GM21786 (cell line): Measurements from ENCODE around the gene CPEB4.

Experiments used
- ATAC-seq: cut with Tn5 transposase; IDR thresholded peaks from one replicate; pipeline ENCODE4 v1.9.1; 2021; ENCODE audit not compliant: unreplicated experiment

CPEB4 gene

DNA sequence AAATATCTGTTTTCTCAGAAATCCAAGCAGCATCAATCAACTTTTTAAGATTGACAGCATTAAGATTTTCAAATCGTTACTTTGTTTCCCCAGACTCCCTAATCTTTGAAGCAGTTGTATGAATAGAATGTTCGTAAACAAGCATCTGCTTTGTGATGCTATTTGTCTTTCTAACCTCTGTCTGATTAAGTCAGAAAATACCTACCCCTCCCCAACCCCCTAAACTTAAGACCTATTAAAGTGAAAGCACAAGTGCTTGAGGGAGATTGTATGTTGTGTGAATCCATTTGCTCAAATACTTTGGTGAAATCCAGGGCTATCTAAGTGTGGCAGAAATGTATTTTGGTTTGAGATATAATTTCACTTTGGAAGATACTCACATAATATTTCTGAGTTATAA, 53.0 kb downstream of the CPEB4 start:
- no peak for ATAC-seq

DNA sequence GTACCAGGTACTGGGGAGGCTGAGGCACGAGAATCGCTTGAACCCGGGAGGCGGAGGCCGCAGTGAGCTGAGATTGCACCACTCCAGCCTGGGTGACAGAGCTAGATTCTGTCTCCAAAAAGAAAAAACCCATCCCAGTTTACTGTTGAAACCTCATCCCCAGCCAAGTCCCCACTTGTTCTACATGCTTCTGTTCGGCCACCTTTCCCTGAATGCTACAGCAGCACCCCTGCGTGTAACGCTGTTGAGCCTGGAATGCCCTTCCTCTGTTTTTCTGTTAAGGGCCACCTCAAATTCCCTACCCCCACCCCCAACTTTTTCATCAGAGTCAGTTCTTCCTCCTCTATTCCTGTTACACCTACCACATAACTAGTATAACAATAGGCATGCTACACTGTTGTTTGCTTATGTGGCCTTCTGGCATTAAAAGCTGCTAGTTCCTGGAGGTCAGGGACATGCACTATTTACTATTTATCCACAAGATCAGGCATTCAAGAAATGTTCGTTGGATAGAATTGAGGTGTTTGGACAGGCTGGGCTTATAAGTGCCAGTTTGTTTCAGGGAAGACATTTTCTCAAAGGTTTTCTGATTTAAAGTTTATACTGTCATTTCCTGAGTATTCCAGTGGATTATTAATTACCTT, 53.7 kb downstream of the CPEB4 start:
- no peak for ATAC-seq

- ATAC-seq = no peak
Observed at GRCh38 chr5:173944511-173944910, 56.4 kb downstream of the CPEB4 start.

GRCh38 chr5:173945160-173945559, 57.0 kb downstream of the CPEB4 start:
- no peak for ATAC-seq

DNA sequence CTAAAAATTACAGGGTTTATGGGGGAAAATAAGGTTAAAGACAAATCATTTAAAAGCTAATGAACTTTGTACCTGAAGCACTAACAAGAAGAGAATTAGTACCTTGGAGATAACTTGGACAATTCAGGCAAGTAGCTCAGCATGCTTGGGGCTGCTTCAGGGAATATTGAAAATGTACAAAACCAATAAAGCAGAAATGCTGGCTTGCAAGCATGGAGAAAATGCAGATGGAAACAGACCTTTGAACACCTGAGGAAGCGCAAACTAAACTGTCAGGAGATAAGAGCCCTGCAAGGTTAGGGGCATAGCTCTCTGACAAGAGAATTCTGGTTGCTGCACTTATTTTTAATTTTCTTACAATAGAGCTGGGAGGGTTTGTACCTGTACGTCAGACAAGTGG, 58.2 kb downstream of the CPEB4 start:
- no peak for ATAC-seq

DNA sequence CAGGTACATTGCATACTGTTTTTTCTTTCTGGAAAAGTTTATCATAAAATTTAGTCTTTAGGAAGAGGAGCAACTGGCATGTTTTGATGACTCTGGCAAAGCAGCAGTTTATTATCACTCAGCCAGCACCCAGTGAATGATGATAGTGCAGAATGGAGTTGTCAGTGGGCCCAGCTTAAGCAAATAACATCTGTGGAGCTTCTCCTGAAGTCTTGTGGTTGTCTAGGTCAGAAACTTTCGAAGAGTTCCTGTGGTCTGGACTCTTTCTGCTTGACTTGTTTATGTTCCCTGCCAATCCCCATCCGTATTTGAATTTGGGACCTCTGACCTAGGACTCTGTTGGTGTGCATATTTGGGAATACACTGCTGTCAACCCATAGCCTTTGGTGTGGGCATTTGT, 62.7 kb downstream of the CPEB4 start:
- no peak for ATAC-seq

- no peak for ATAC-seq
Observed at GRCh38 chr5:173953528-173954090, 65.5 kb downstream of the CPEB4 start.

DNA sequence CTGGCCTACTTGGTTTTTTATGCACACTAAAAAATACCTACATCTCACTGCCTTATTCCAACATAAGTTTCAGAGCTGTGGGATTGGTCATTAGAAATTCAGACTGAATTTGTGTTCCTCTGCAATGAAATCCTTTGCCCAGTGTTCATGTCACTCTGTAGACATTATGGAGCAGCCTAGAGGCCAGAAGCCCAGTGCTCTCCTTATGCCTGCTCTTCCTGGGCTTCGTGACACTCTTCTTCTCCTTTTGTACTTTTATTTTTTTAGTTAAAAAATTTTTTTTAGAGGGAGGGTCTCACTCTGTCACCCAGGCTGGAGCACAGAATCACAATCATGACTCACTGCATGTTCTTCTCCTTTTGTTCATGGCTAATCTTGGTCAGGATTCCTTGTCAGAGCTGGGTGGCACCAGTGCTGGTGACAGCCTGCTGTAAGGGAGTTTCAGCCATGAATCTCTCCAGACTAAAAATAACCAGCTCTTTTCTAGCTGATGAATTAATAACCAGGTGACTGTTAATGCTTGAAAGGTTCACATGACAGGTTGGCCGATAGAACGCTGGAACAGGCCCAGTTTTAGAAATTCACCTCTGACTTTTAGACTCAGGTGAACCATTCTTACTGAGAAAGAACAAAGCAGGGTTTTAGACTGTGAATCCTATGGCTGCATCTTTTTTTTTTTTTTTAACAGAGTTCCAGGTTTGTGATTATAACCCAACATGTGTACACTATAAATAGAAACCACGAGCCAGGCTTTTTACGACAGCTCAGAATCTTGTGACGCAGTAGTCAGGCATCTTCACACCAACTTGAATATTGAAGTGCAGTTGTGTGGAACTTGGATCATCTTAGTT, 66.7 kb downstream of the CPEB4 start:
- ATAC-seq = peak; percentile 74

DNA sequence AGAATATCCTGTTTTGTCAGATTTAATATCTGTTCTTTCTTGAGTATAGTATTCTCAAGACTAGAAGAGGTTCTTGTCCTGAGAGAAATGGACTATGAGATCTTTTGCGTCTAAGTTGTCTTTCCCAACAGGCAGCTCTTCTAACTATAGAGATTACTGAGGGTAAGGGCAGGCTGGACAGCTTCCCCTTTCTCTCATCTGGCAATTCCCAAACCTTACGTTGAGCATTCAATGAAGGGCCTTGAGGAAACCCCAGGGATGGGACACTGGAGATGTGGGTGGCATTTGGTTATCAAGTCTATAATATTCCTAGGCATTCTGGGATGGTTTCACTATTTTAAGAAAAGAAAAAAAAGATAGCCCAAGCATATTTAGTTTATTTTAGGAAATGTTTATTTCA, 72.8 kb downstream of the CPEB4 start:
- ATAC-seq = no peak

DNA sequence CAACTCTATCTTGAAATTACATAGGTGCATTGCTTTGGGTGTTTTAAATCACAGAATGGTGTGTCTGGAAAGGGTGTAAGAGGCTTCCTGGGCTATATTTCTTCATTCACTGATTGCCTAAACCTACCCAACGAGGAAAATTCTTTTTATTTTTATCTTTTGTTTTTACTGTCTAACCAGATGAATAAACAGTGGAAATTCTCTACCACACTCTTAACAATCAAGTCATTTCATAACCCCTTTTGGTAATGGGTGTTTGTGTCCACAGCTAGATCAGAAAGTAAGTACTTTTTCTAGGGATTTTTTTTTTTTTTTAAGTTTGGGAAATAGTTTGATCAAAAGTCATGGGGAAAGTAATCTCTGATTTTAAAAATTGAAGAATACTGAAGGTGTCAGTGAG, 73.3 kb downstream of the CPEB4 start:
- ATAC-seq = no peak

- no peak for ATAC-seq
Observed at GRCh38 chr5:173962436-173962972, 74.4 kb downstream of the CPEB4 start.

GRCh38 chr5:173963182-173963838, 75.2 kb downstream of the CPEB4 start:
- no peak for ATAC-seq

- ATAC-seq = no peak
Observed at GRCh38 chr5:173963867-173964441, 75.8 kb downstream of the CPEB4 start.

DNA sequence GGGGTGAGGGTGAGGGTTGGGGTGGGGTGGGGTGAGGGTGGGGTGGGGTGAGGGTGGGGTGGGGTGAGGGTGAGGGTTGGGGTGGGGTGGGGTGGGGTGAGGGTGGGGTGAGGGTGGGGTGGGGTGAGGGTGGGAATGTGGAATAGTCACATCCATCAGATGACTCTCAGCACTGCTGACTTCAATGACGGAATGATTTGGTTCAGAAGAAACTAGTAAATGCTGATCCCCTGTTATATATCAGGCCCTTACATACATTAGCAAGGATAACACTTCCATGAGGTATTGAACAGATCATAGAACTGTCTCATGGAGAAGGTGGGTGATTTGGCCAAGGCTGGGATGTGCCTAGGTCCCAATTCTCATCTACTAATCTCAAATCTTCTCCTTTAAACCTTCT, 76.4 kb downstream of the CPEB4 start:
- no peak for ATAC-seq

DNA sequence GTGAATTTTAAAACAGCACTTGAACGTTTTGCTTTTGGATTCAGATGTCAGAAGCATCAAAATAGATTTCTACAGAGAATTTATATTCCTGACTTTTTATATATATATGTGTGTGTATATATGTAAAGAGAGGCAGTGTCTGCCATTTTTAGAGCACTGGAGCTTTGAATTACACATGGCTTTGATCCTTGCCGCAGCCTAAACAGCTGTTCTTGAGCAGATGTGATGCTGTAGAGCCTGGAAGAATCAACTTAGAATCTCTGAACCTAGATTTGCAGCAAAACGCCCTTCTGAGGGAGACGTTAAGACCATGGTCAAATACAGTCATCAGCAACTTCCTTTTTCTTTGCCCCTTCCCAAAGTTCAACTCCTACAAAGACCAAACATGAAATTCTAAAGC, 79.1 kb downstream of the CPEB4 start:
- no peak for ATAC-seq

GRCh38 chr5:173968154-173968797, 80.1 kb downstream of the CPEB4 start:
- ATAC-seq = no peak

GRCh38 chr5:173969167-173970049, 81.3 kb downstream of the CPEB4 start:
- ATAC-seq = no peak

DNA sequence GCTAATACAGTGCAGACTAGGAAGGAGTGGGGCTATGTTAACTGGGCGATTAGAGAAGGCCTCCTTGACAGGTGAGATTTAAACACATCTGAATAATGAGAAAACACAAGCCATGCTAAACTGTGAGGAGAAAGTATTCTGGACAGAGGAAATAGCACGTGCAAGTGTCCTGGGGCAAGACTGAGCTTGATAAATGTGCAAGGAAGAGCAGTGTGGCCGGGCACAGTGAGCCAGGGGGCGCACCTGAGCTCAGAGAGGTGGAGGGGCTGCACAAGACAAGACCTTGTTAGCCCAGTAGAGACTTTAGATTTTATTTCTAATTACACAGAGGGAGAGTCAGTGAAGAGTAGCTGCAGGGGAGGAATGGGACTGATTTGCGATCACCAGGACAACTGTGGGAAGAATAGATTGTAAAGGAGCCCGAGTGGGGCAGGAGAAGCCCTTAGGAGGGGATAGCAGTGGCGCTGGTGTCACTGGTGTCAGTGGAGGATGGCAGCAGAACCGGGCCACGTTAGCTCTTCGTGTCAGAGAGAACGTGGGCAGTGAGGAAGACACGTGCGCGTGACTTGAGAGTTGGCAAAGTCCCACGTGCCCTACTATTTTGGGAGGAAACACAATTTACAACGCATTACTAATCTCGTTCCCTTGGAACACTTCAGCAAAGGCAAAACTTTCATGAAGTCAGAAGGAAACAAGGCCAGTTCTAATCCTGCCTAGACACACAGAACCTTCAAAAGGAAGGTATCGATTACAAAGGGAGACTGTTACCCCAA, 82.9 kb downstream of the CPEB4 start:
- ATAC-seq = no peak
